NT2/D1 (cell line): ENCODE measurements around the gene SEPSECS.

Source experiments
- SUZ12 ChIP-seq: IDR thresholded peaks from 2 replicates; pipeline ENCODE4 v1.6.1; 2011; ENCODE audit not compliant: insufficient read length, insufficient read depth; ENCODE audit errors: extremely low read depth
- YY1 ChIP-seq: IDR thresholded peaks from 2 replicates; pipeline ENCODE4 v1.6.1; 2011; ENCODE audit not compliant: insufficient read length, insufficient read depth

GRCh38 chr4:25155947-25156346 lies 4.3 kb downstream of the SEPSECS start:
- TF ChIP-seq YY1 (no peak), SUZ12 (no peak)
